HG03135 (cell line): ENCODE data around the gene ADCY2.

Experiments used
- ATAC-seq: cut with Tn5 transposase; IDR thresholded peaks from one replicate; pipeline ENCODE4 v1.9.1; 2021; ENCODE audit warnings: mild to moderate bottlenecking, moderate library complexity; ENCODE audit not compliant: unreplicated experiment

The ADCY2 gene

DNA sequence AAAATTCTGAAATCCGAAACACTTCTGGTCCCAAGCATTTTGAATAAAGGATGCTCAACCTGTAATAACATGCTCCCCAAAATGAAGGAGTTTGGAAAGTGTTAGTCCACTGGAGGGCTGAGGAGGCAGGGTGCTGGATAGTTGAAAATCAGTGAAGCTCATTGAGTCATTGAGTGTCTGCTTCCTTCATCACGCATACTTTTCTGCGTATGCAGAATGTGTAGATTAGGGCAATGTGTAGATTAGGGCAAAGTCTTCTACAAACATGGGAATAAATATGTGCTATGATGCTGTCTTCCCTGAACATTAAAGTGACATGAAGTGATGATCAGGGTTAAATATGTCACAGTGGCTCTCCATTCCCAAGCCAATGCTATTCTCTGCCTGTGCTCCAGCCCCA is 261.2 kb downstream of the ADCY2 start:
- ATAC-seq: no peak

DNA sequence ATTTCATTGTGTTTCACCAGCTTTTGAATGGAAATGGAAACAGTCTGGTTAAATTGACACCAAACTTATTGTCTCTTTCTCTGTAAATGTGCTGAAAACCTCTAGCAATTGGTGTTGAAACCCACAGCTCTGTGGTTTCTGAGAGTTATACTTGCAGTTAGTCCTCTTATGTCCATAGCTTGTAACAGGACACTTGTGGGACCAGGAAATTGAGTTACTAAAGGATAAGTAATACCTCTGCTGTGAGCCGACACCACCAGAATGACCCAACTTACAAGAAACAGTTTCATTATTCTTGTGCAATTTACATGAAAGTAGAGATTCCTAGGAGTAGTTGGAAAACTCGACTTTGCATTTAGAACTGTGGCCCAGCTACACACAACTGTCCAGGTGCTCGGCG is 263.5 kb downstream of the ADCY2 start:
- no peak for ATAC-seq

DNA sequence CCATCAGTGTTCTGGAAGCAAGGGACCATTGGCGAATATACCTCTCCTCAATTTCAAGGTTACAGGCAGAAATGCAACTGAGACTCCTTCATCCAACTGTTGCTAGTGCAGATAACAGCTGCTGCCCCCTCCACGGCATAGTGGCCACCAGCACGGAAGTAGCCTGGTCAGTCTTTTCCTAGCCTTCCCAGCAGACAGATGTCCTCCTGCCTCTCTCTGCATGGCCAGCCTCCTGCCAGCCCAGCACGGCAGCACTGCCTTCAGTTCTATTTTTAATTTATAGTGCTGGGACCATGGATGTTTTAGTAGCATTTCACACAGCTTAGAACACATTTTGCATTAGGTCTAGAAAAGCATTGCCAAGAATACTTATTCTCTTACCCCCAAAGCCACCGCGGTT is 266.4 kb downstream of the ADCY2 start:
- no peak for ATAC-seq

DNA sequence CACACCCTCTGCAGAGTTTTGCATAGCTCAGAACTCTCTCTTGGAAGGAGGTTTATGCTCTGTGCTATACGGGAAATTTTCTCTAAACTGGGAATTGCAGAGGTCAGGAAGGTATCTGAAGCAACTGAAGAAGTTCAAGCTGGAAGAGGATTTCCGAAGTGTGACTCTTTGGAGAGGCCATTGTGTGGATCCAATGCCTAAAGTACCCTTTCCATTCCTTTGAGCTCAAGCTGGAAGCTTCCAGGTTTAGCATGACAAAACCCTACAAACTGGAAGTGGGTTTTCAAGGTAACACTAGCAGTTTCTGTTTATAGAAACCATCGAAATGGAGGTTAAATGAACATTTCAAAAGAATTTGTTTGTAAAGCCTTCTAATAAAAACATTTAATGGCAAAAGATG is 267.9 kb downstream of the ADCY2 start:
- ATAC-seq: no peak

DNA sequence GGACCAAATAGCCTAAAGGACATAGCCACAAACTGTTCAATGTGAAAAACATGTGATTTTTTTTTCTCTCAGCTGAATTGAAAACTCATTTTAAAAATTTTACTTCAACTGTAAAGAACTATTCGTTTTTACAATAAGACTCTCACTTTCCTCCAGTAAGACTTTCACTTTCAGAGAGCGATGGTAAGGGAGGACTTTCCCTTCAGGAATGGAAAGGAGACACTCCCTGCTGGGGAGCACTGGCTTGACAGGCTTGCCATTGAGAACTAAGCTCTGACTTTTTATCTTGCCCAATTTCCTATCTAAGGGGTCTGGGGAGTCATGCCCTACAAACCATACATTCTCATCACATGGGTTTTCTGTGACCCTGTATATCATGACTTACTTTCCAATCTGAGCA is 268.3 kb downstream of the ADCY2 start:
- ATAC-seq: no peak

DNA sequence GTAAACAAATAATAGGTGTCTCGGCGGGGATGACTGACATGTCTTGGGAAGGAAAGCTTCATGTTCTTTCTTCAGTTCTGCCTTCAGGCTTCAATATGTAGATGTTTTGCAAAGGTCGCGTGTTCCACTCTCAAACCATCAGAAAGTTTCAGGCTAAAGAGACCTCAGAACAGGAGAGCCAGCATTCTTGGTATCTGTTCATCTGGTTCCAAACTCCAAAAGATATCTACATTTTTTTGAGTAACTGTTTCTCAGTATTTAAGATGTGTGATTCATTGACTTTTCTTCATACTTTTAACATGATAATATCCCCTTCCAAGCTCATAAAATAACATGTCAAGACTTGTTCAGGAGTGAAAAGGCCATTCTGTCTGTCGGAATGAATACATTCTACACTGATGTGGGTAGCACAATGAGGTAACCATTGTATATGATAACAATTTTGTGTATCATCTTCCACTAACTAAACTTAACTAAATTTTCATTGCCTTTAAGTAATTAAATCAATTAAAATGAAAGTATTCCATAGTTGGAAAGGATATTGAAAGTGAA is 271.4 kb downstream of the ADCY2 start:
- no peak for ATAC-seq

DNA sequence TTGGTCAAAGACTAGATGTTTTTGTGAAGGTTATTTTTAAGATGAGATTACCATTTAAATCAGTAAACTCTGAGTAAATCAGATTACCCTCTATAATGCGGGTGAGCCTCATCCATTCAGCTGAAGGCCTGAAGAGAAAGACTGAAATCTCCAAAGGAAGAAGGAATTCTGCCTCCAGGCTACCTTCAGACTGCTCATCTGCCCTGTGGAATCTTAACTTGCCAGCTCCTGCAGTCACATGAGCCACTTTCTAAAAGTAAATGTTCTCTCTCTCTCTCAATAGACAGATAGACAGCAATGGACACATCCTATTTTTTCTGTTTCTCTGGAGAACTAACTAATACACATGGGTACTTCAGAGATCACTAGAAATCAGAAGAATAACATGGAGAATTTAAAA is 272.2 kb downstream of the ADCY2 start:
- no peak for ATAC-seq

DNA sequence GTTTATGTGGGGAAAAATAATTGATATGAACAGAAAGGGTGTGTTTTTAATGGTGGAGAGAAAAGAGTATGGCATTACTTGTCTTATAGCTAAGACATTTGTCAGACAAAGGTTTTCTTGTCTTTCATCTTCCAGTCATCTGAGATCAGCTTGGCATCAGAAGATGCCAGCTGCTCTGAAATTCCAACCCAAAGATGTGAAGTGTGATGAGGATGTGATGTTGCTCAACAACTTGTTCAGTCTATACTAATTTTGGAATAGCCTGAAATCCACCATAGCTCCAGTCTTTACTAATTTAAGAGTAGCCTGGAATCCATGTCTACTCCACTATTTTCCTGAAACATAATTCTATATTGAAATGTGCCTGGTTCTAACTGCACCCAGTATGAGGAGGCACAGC is 272.7 kb downstream of the ADCY2 start:
- ATAC-seq: no peak

DNA sequence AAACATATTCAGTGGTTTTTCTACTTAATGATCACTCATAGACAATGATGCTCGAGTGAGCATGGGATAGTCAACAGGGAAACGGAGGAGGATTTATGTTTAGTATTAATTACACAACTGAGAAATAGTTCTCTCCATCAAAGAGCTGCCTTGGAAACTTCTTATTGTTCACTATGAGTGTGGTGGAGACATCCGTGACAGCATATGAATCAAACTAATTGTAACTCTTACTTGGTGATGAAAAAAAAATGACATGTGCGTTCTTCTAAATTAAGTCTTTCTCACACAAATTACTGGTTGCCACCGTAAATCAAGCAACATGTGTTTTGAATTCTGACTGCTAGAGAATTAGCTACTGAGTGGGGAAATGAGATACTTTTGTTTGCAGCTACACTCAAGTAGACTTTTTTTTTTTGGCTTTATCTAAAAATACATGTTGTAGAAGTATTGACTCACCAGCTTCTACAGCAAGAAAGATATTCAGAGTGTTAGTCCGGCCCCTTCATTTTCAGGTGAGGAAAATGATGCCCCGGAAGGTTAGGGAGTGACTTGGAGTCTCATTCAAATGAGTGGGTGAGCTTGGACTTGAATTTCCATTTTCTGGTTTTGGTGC is 275.5 kb downstream of the ADCY2 start:
- ATAC-seq: no peak

DNA sequence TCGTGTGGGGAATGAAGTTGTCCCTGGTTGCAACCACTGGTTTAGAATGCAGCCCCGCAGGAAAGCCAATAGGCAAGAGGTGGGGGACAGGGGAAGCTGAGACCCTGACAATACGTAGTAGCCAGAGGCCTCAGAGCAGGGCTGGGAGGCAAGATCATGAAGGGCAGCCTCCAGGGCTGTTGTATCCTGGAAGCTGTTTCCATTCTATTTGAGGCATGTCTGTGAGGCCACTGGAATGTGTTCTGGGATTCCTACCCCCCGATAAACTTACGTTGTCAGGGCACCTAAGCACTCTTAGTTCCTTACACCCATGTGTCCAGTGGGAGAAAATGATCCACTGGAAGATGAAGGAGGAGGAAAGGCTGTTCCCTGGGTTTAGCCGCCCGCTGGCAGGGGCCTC is 277.7 kb downstream of the ADCY2 start:
- no peak for ATAC-seq

DNA sequence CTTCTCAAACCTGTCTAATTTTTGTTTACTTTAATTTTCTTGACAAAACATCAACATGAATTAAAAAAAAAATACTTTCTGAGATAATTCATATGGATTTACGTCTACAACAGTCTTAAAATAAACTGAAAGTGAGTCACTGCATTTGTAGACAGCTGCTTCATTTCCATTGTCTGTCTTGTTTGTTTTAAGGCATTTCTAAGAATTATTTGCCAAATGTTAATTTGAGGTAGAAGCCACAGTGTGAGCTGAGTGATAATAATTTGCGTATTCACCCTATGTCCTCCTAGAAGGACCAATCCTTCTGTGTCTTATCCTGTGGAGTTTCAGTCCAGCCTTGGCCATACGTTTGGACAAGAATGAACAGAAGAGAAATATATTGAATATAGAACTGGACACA is 280.5 kb downstream of the ADCY2 start:
- no peak for ATAC-seq

DNA sequence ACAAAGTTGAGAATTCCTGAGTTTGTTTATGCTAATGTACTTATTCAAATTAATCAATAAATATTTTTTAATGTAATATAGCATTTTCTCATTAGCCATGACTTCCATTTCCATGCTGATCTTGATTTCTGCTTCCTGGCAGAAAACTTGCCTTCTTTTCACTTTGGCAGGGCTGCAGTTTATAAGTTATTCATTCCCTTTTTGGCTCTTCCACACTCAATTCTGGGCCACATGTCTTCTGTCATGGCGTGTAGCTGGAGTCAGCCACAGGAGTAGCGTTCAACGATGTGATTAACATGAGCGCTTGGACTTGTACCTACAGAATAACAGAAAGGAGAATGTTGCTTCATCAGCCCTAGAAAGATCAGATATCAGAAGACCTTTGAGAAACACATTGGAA is 282.1 kb downstream of the ADCY2 start:
- no peak for ATAC-seq

DNA sequence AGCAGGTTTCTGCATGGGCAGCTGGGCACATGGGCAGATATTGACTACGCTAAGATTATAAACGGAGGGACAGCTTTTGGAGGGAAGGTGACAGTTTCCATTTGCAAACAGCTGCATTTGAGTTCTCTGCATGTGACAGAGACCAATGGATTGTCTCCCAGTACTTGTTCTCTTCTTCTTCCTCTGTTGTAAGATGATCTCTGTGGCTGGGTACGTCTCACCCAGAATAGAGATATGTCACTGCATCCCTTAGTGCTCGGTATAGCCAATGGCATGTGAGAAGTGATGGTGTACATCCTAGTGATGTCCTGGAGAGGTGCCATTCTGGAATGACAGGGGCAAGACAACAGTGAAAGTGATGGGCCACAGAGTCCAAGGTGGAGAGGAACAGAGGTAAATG is 283.7 kb downstream of the ADCY2 start:
- no peak for ATAC-seq

DNA sequence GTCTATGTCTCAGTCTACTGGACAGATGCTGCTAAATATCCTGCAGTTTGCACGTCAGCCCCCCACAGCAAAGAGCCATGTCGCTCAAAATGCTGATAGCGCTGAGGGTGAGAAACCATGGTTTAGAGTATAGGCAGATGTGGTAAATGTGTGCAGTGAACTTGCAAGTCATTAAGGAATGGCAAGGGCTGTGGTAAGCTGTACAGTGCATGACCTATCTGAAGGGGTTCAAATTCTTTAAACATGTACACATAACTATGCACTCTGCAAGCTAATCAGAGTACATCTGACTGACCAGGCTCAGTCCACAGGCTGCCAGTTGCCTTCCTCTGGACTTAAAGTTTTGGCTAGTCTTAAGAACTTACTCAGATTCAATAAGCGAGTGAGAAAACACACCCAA is 284.3 kb downstream of the ADCY2 start:
- ATAC-seq: no peak

DNA sequence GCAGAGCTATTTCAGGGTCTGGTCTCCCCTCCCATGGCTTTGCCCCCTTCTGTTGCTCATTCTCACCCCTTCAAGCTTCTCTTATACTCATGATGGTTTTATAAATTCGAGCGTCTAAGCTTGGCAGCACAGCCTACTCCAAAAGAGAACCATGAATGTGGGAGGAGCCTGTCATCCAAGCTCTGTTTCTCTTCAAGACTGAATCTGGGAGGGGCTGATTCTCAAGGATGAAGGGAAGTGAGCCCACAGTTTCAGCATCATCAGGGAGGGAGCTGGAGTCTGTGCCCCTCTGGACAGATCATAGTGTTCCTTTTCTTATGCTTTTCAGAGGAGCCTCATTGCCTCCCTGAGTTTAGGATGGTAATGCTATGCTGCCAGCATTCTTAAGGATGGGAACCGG is 286.4 kb downstream of the ADCY2 start:
- ATAC-seq: no peak

DNA sequence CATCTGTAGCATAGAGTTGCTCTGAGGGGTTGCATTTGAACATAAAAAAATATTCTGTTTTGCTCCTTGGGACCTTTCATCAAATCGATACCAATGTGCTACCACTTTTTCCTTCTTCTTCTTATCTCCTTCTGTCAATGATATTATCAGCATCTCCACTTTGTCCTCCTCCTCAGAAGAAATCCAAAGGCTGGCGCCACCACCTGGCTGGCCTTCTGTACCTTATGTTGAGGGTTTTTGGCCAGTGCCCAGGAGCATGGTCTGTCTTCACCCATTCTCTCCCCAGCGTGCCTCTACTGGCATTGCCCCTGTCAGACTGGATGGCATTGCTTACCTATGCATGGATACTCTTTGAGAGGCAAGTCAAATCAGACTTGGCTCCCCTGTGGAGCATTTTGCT is 287.8 kb downstream of the ADCY2 start:
- no peak for ATAC-seq

DNA sequence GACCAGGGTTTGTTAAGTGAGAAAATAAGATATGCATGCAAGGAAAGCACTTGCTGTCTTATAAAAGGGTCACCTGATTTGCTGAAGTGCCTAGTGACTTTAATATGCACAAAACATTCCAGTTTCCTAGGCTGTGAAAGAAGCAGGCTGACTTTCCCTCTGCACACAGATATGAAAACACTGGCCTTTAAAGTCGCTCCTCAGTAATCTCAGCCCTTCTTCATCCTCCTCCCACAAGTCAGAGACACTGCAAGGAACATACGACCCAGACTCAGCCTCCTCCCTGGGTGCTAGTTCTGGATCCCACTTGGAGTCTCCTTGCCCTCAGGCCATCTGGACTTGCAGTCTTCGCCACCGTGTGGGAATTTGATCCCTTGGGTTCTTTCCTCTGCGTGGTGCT is 288.9 kb downstream of the ADCY2 start:
- ATAC-seq: no peak

DNA sequence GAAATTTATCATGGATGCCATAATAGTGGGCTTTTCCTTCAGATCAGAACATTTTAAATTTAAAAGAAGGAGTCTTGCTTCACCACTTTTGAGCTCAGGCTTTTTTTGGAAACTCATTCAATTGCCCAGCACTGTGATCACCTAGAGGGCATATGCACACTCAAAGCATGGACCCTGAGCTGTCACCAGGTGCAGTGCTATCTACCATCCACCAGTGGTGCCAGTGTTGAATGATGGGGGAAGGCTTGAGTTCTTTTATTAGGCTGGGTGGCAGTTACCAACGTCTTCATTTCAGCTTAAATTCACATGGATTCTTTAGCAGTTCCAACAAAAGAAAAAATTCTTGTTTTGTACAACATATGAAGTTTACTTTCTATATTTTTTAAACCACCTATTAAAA is 290.9 kb downstream of the ADCY2 start:
- no peak for ATAC-seq

DNA sequence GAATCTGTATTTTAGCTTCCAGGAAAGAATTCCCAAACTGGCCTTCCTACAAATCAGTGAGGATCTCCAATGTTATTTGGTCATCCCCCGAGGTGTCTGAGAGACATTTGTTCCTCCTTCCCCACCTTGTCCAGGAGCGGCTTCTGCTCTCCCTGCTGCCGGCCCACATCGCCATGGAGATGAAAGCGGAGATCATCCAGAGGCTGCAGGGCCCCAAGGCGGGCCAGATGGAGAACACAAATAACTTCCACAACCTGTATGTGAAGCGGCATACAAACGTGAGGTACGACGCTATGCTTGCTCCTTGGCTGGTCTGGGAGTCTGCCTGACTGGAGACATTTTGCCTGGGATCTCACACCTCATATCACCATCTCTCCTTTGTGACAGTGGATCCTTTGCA is 294.6 kb downstream of the ADCY2 start:
- ATAC-seq: no peak

DNA sequence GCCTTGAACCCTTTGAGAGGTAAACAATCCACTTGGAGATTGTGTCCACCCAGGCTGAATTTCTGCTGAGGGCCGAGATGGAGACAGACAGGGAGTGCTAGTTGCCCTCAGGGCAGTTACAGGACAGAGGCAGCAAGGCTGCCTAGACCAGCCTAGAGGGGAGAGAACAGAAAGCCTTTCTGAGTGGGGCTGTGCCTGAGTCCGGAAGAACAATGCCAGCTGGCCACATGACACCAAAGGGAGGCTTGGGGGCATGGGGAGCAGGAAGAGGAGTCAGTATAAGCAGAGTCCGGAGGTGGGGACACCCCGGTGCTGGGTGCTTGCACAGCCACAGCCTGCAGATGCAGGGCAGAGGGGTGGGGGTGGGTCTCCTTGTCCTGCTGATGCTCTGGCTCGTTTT is 309.3 kb downstream of the ADCY2 start:
- ATAC-seq: no peak

DNA sequence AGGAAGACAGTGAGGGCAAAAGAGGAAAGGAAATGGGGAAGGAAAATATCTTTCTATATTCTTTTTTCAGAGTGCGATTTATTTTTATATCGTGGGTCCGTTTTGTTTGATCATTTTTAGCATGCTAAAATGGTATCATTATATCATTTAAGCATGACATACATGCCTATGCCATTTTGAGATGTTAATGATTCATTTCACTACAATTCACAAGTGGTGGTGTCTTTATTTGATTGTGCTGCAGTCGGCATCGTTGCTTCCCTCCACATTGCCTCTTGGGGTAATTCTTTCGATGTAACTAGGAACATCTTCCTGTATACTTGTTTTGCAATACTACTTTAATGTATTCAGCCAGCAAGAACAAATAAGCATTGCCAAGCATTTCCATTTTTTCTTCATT is 309.8 kb downstream of the ADCY2 start:
- ATAC-seq: no peak

DNA sequence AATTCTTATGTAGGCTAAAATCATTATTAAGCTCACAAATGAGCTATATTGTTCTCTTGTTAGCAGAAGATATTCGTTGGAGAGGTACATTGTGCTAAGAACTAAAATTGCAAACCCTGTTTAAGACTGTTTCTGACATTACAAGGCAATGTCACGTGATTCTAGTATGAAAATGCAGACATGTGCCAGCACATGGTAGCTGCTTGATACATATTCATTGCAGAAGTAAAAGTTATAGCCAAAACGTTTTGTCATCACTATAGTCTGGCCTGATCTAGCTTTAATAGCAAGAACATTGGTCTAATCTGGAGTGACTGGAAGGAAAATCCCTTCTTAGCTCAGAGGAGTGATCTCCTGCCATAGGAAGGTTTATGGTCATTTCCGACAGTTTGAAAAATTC is 310.3 kb downstream of the ADCY2 start:
- no peak for ATAC-seq

DNA sequence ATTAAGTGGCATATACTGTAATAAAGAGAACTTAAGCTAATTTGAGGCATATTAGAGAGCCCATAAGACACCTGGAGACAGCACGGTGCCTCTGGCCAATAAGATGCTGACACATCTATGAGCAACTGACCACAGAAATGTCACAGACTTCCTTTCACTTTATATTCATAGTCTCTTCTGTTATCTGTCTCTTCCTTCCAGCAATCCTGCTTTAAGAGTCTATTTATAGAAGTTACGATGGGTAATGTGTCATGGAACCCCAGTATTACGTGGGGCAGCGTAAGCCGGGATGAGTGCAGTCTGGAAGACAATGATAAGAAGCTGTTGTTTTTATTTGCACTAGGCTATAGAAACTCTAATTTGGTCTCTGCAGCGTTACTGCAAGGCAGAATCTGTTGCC is 318.2 kb downstream of the ADCY2 start:
- no peak for ATAC-seq
